Keratinocyte (primary cell): ENCODE data around the gene SGSM1. TPM values are rescaled to one million over a fixed set of nuclear protein-coding genes. Genes with fewer than 3 reads are reported as not detected.

Experiments used
- DNase-seq: peaks from one replicate; pipeline ENCODE4 v3.0.0-alpha.2; 2011; ENCODE audit warnings: low read depth, missing footprints, low spot score
- FAIRE-seq: peaks from 2 replicates; lab custom pipeline; 2011; peaks lifted over from hg19 to GRCh38; lab: Jason Lieb, UNC
- H2AFZ ChIP-seq: 2 replicates; pipeline ENCODE4 v1.6.0; 2012; ENCODE audit warnings: low read length, control low read depth, inconsistent platforms; ENCODE audit not compliant: control insufficient read depth
- H3K27ac ChIP-seq: 2 replicates; pipeline ENCODE4 v1.5.1; 2011; ENCODE audit warnings: low read length; ENCODE audit not compliant: control insufficient read depth, insufficient read depth
- H3K27me3 ChIP-seq: 3 replicates; pipeline ENCODE4 v1.6.0; 2011; ENCODE audit warnings: low read length; ENCODE audit not compliant: control insufficient read depth, insufficient read depth; ENCODE audit errors: extremely low read depth
- H3K36me3 ChIP-seq, 2 experiments: 2 replicates in 1 of 2; 3 replicates in 1 of 2; pipeline ENCODE4 v1.5.1; 2011; ENCODE audit warnings: low read length in 2 of 2, mild to moderate bottlenecking in 1 of 2; ENCODE audit not compliant: control insufficient read depth in 2 of 2, insufficient read depth in 2 of 2; ENCODE audit errors: extremely low read depth in 1 of 2
- H3K4me1 ChIP-seq: 3 replicates; pipeline ENCODE4 v1.5.1; 2011; ENCODE audit warnings: low read length; ENCODE audit not compliant: control insufficient read depth, insufficient read depth; ENCODE audit errors: extremely low read depth
- H3K4me2 ChIP-seq: 3 replicates; pipeline ENCODE4 v1.6.0; 2011; ENCODE audit warnings: low read depth, low read length; ENCODE audit not compliant: control insufficient read depth, insufficient read depth; ENCODE audit errors: extremely low read depth
- H3K4me3 ChIP-seq, 3 experiments: fragments of 200-600 bp in 1 of 3; sonication (generic) in 1 of 3; 2 replicates in 2 of 3; 3 replicates in 1 of 3; pipeline ENCODE4 v1.5.1; 2011 to 2016; ENCODE audit warnings: low read length in 3 of 3, mild to moderate bottlenecking in 3 of 3, control low read depth in 2 of 3, inconsistent platforms in 1 of 3, low read depth in 1 of 3, mixed read lengths in 1 of 3, mixed run types in 1 of 3, moderate library complexity in 1 of 3; ENCODE audit not compliant: control insufficient read depth in 2 of 3, insufficient read depth in 2 of 3; ENCODE audit errors: extremely low read depth in 1 of 3
- H3K79me2 ChIP-seq: 2 replicates; pipeline ENCODE4 v1.6.0; 2012; ENCODE audit warnings: low read length; ENCODE audit not compliant: control insufficient read depth, insufficient read depth
- H3K9ac ChIP-seq: 3 replicates; pipeline ENCODE4 v1.6.0; 2011; ENCODE audit warnings: low read length; ENCODE audit not compliant: control insufficient read depth, insufficient read depth; ENCODE audit errors: extremely low read depth
- H3K9me1 ChIP-seq: 3 replicates; pipeline ENCODE4 v1.6.0; 2011; ENCODE audit warnings: low read length; ENCODE audit not compliant: control insufficient read depth, insufficient read depth; ENCODE audit errors: extremely low read depth
- H3K9me3 ChIP-seq: 2 replicates; pipeline ENCODE4 v1.5.1; 2012; ENCODE audit warnings: low read depth, low read length; ENCODE audit not compliant: control insufficient read depth
- H4K20me1 ChIP-seq: 3 replicates; pipeline ENCODE4 v1.6.0; 2011; ENCODE audit warnings: low read length; ENCODE audit not compliant: control insufficient read depth, insufficient read depth; ENCODE audit errors: extremely low read depth
- EZH2 ChIP-seq: IDR thresholded peaks from one replicate; pipeline ENCODE4 v1.6.1; 2012; ENCODE audit warnings: inconsistent platforms, mild to moderate bottlenecking, low read length, moderate library complexity
- dilution Hi-C: fragments of 300-500 bp; cut with MboI; formaldehyde crosslinking; loops from one replicate; pipeline ENCODE4 v1.7.0; 2020; ENCODE audit warnings: low sequenced_read_pairs; ENCODE audit not compliant: extremely low pct_ligation_motif_present
- polyA minus RNA-seq, 3 experiments: library from RNA; depleted of rRNA, polyadenylated mRNA; stranded (reverse); fragments of >200 nt; gene quantifications; 1 replicate in 1 of 3; 2 replicates in 1 of 3; 3 replicates in 1 of 3; pipeline ENCODE4 v1.2.3, GENCODE V29; 2011
- polyA plus RNA-seq, 5 experiments: library from polyadenylated mRNA; depleted of rRNA in 3 of 5; stranded (reverse) in 3 of 5; stranded (forward) in 1 of 5; unstranded in 1 of 5; fragments of >200 nt; gene quantifications; 1 replicate in 1 of 5; 2 replicates in 3 of 5; 3 replicates in 1 of 5; pipeline versions ENCODE4 v1.2.1 to v1.2.3, GENCODE V29; 2011 to 2012; ENCODE audit warnings: missing spikeins in 2 of 5, low read depth in 1 of 5, low replicate concordance in 1 of 5
- TF ChIP-seq, protein P1 (sequence below), 3 experiments: IDR thresholded peaks in 1 of 3; conservative IDR thresholded peaks in 1 of 3; optimal IDR thresholded peaks in 1 of 3; 2 replicates in 2 of 3; 3 replicates in 1 of 3; pipeline versions ENCODE3 to v1.5.1; 2011; ENCODE audit warnings: low read length in 3 of 3, mild to moderate bottlenecking in 3 of 3, moderate library complexity in 2 of 3, control low read depth in 1 of 3, inconsistent platforms in 1 of 3; ENCODE audit not compliant: insufficient read depth in 2 of 3; ENCODE audit errors: extremely low read depth in 1 of 3

The SGSM1 gene, protein sequence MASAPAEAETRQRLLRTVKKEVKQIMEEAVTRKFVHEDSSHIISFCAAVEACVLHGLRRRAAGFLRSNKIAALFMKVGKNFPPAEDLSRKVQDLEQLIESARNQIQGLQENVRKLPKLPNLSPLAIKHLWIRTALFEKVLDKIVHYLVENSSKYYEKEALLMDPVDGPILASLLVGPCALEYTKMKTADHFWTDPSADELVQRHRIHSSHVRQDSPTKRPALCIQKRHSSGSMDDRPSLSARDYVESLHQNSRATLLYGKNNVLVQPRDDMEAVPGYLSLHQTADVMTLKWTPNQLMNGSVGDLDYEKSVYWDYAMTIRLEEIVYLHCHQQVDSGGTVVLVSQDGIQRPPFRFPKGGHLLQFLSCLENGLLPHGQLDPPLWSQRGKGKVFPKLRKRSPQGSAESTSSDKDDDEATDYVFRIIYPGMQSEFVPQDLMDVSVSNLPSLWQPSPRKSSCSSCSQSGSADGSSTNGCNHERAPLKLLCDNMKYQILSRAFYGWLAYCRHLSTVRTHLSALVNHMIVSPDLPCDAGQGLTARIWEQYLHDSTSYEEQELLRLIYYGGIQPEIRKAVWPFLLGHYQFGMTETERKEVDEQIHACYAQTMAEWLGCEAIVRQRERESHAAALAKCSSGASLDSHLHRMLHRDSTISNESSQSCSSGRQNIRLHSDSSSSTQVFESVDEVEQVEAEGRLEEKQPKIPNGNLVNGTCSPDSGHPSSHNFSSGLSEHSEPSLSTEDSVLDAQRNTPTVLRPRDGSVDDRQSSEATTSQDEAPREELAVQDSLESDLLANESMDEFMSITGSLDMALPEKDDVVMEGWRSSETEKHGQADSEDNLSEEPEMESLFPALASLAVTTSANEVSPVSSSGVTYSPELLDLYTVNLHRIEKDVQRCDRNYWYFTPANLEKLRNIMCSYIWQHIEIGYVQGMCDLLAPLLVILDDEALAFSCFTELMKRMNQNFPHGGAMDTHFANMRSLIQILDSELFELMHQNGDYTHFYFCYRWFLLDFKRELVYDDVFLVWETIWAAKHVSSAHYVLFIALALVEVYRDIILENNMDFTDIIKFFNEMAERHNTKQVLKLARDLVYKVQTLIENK
- polyA plus RNA-seq (0.01 to 0.03 TPM in 2 of 3 replicates, not detected in the other), polyA minus RNA-seq (not detected in 3 replicates)
- not detected for polyA plus RNA-seq (2011; ENCODE audit: low read depth)
- polyA plus RNA-seq (2011; cell fraction: cytosol; rRNA removed): 0.01 and 0.04 TPM in 2 replicates
- 0.04 TPM in 2 replicates for polyA plus RNA-seq (2011; cell fraction: nucleus; rRNA removed)
- polyA plus RNA-seq (2012; ENCODE audit: low replicate concordance): 0.02 and 0.06 TPM in 2 replicates
- not detected for polyA minus RNA-seq (2011; cell fraction: cytosol; rRNA and poly(A)+ RNA removed)
- polyA minus RNA-seq (2011; cell fraction: nucleus; rRNA and poly(A)+ RNA removed): not detected in 2 replicates

DNA sequence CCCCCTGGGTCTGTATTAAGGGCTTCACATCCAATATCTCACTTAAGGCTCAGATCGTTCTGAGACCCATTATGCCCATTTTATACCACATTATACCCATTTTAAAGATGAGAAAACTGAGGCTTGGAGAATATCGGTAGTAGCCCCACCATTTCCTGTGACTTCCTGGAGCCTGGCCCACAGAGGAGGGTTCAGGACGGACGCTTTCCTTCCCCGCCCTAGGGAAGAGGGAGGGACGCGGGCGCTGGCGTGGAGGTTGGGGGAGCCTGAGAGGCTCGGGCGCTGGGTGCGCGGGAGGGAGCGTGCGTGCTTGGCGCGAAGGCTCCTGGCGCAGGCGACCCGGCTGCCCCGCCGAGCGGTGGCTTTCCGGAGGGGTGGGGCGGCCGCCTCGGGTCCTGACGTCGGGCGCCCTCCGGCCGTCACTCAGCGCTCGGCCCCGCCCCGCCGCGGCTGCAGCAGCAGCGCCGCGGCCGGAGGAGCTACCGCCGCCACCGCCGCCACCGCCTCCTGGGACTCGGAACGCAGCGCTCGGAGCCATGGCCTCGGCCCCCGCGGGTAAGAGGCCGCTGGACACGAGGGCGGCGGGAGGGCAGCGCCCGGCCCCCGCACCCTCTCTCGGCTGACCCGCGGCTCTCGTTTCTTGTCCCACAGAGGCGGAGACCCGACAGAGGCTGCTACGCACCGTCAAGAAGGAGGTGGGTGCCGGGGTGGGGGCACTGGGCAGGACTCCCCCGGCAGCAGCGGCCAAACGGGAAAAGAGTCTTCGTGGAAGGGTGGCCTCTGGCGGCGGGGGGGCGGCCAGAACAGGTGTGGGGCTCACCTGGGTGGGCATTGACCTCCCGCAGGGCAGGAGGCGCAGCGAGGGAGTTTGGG lies at the start of gene SGSM1:
Gene SGSM1 (plus strand): TSS at position 422 of the 873 bp plus-strand sequence. CDS start 115 bp downstream, at position 537.
- TF ChIP-seq, protein P1, sequence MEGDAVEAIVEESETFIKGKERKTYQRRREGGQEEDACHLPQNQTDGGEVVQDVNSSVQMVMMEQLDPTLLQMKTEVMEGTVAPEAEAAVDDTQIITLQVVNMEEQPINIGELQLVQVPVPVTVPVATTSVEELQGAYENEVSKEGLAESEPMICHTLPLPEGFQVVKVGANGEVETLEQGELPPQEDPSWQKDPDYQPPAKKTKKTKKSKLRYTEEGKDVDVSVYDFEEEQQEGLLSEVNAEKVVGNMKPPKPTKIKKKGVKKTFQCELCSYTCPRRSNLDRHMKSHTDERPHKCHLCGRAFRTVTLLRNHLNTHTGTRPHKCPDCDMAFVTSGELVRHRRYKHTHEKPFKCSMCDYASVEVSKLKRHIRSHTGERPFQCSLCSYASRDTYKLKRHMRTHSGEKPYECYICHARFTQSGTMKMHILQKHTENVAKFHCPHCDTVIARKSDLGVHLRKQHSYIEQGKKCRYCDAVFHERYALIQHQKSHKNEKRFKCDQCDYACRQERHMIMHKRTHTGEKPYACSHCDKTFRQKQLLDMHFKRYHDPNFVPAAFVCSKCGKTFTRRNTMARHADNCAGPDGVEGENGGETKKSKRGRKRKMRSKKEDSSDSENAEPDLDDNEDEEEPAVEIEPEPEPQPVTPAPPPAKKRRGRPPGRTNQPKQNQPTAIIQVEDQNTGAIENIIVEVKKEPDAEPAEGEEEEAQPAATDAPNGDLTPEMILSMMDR (optimal IDR thresholded peaks at IDR 0.05 in 1 of 3, IDR thresholded peaks at IDR 0.05 in 1 of 3, conservative IDR thresholded peaks at IDR 0.05 in 1 of 3; ENCODE audit: extremely low read depth in 1 of 3, insufficient read depth in 2 of 3, low read length in 3 of 3): no peak
- no peak for TF ChIP-seq EZH2
- Histone ChIP-seq H3K9ac (no peak within 1 kb of the TSS), H3K27me3 (peaks cover 35% of the 10 kb centered on the region), H4K20me1 (no peaks in the 10 kb centered on the region), H3K36me3 (no peaks in the 10 kb centered on the region), H3K4me3 (peak within 1 kb of the TSS; percentile 39 to 61 (median 47)), H3K4me2 (peak within 1 kb of the TSS; percentile 69), H3K9me1 (no peaks in the 10 kb centered on the region), H3K4me1 (no peaks in the 10 kb centered on the region), H3K27ac (no peak within 1 kb of the TSS), H3K9me3 (no peaks in the 10 kb centered on the region), H2AFZ (peak within 1 kb of the TSS; percentile 82), H3K79me2 (no peaks in the 10 kb centered on the region)
- dilution Hi-C loops: no loop called here
- DNase-seq (peak; percentile 4), FAIRE-seq (no peak)
